ENCODE results near the gene NAGA. TPM values are rescaled to one million over a fixed set of nuclear protein-coding genes. Genes with fewer than 3 reads are reported as not detected.

Gene NAGA
- polyA plus RNA-seq, 2 of the 4 experiments (the other 2 are of a cell fraction) = 6.6 to 8.9 TPM

DNA sequence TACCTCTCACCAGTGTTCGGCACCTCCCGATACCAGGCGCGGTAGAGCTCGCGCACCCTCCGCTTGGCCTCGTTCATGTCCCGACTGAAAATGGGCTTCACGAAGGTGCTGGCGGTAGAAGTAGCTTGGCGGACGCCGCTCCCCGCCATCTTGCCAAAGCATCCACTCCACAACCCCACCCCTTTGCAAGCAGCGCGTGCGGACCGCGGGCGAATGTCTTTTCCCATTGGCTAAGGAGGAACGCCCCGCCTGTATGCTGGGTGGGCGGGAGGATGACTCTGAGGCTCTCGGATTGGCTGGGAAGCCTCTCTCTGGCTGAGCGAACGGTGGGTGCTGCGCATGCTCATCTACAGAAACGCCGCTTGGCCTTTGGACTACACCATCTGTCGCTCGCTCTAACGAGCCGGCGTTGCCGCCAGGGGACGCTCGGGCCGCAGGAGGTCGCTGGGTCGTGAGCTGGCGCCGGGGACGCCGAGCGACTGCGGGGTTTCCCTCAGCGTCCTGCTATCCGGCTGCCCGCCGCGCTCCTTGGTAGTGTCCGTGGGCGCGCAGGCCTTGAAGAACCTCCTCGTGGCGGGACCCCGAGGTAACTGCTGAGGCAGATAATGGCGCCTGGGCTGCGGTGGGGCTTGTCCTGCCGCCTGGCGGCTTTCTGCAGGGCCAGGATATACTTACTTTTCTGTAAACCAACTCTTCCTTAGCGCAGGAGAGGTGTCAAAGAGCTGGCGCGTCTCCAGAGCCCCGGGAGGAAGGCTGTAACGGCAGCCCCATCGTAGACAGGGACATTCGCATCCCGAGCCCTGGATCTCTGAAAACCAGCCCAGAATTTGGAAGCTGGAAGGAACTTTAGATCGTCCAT is 20.2 kb upstream of the NAGA start, which contains the start of gene NDUFA6:
TSS of gene NDUFA6 (minus strand) at position 177 of the 859 bp plus-strand sequence. CDS start at position 149, 28 bp downstream.
- peak; percentile 91 to 98 for DNase-seq (ENCODE audit: low read depth in 1 of 2, low spot score in 1 of 2)
- peak within 1 kb of the TSS; percentile 84 to 89 for H3K27ac ChIP-seq
- 2% methylated on average over 13 of the region's 71 CpGs for WGBS (ENCODE audit: missing lambda C conversion rate)
- TF ChIP-seq KDM5A (IDR thresholded peaks at IDR 0.05) = no peak; the same call in 1 of the 2 replicates
- TF ChIP-seq KDM1A (IDR thresholded peaks at IDR 0.05; ENCODE audit: low read depth) = no peak
- no peak for TF ChIP-seq JUNB (IDR thresholded peaks at IDR 0.05)
- peak; percentile 92 for TF ChIP-seq SMC3 (IDR thresholded peaks at IDR 0.05)
- TF ChIP-seq MAZ (IDR thresholded peaks at IDR 0.05; ENCODE audit: borderline replicate concordance, low read depth, low read length) = no peak
- TF ChIP-seq CHD4 (IDR thresholded peaks at IDR 0.05; ENCODE audit: borderline replicate concordance) = no peak
- TF ChIP-seq EHF (CRISPR knock-in tag; IDR thresholded peaks at IDR 0.05) = no peak
- no peak for TF ChIP-seq MAFK (IDR thresholded peaks at IDR 0.05; ENCODE audit: partially characterized antibody)
- no peak for TF ChIP-seq ESRRA (IDR thresholded peaks at IDR 0.05; ENCODE audit: borderline replicate concordance, low read length)
- TF ChIP-seq POLR2AphosphoS2 (conservative IDR thresholded peaks at IDR 0.05; ENCODE audit: low read length) = no peak
- no peak for TF ChIP-seq BHLHE40 (IDR thresholded peaks at IDR 0.05; ENCODE audit: low read depth, low read length)
- peak; percentile 88 for TF ChIP-seq POLR2A (IDR thresholded peaks at IDR 0.05; ENCODE audit: low read length)
- TF ChIP-seq TFCP2L1 (CRISPR knock-in tag; IDR thresholded peaks at IDR 0.05) = 0 out of 2 replicates have a peak, but pooled peaks have one; percentile 9
- TF ChIP-seq FOSL2 (IDR thresholded peaks at IDR 0.05) = no peak
- no peak for TF ChIP-seq FOSL2 (CRISPR knock-in tag; IDR thresholded peaks at IDR 0.05)
- TF ChIP-seq, protein P1, sequence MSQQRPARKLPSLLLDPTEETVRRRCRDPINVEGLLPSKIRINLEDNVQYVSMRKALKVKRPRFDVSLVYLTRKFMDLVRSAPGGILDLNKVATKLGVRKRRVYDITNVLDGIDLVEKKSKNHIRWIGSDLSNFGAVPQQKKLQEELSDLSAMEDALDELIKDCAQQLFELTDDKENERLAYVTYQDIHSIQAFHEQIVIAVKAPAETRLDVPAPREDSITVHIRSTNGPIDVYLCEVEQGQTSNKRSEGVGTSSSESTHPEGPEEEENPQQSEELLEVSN (IDR thresholded peaks at IDR 0.05; ENCODE audit: borderline replicate concordance, low read depth) = peak; percentile 70; the same call in 1 of the 2 replicates
- TF ChIP-seq JUN (IDR thresholded peaks at IDR 0.05) = no peak; a peak in 1 of 5 replicates
- TF ChIP-seq, protein P2, sequence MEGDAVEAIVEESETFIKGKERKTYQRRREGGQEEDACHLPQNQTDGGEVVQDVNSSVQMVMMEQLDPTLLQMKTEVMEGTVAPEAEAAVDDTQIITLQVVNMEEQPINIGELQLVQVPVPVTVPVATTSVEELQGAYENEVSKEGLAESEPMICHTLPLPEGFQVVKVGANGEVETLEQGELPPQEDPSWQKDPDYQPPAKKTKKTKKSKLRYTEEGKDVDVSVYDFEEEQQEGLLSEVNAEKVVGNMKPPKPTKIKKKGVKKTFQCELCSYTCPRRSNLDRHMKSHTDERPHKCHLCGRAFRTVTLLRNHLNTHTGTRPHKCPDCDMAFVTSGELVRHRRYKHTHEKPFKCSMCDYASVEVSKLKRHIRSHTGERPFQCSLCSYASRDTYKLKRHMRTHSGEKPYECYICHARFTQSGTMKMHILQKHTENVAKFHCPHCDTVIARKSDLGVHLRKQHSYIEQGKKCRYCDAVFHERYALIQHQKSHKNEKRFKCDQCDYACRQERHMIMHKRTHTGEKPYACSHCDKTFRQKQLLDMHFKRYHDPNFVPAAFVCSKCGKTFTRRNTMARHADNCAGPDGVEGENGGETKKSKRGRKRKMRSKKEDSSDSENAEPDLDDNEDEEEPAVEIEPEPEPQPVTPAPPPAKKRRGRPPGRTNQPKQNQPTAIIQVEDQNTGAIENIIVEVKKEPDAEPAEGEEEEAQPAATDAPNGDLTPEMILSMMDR (IDR thresholded peaks at IDR 0.05) = peak; percentile 87
- peak; percentile 65 to 84 for TF ChIP-seq RAD21 (conservative IDR thresholded peaks at IDR 0.05 in 1 of 2, IDR thresholded peaks at IDR 0.05 in 1 of 2)
- no peak for TF ChIP-seq FOSB (CRISPR knock-in tag; IDR thresholded peaks at IDR 0.05)
- TF ChIP-seq, protein P3, sequence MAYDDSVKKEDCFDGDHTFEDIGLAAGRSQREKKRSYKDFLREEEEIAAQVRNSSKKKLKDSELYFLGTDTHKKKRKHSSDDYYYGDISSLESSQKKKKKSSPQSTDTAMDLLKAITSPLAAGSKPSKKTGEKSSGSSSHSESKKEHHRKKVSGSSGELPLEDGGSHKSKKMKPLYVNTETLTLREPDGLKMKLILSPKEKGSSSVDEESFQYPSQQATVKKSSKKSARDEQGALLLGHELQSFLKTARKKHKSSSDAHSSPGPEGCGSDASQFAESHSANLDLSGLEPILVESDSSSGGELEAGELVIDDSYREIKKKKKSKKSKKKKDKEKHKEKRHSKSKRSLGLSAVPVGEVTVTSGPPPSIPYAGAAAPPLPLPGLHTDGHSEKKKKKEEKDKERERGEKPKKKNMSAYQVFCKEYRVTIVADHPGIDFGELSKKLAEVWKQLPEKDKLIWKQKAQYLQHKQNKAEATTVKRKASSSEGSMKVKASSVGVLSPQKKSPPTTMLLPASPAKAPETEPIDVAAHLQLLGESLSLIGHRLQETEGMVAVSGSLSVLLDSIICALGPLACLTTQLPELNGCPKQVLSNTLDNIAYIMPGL (CRISPR knock-in tag; IDR thresholded peaks at IDR 0.05; ENCODE audit: borderline replicate concordance) = 0 out of 2 replicates have a peak, but pooled peaks have one; percentile 43
- peak; percentile 89 for TF ChIP-seq PHF8 (IDR thresholded peaks at IDR 0.05; ENCODE audit: borderline replicate concordance, low read depth)
- TF ChIP-seq, protein P4, sequence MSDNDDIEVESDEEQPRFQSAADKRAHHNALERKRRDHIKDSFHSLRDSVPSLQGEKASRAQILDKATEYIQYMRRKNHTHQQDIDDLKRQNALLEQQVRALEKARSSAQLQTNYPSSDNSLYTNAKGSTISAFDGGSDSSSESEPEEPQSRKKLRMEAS (IDR thresholded peaks at IDR 0.05) = peak; percentile 56
- peaks cover 7% of the 10 kb centered on the region; the same call in 1 of the 3 replicates for H3K9me3 ChIP-seq
- FAIRE-seq = peak; percentile 81
- CTCF ChIA-PET = interaction anchor here (0.7 to 2.9 kb wide), 35 partner anchors 11 to 459 kb away, joined by 3 to 32 read pairs (median 3); partner anchors contain the start of gene SMDT1
- POLR2A ChIA-PET = interaction anchor here (0.9 to 2.4 kb wide), 5 partner anchors 11 to 347 kb away, joined by 3 to 18 read pairs (median 3); partner anchors contain the start of genes SMDT1 and WBP2NL
- peak; percentile 96 to 98 for ATAC-seq
- peak within 1 kb of the TSS; percentile 97 for H3K4me2 ChIP-seq
- H3K4me1 ChIP-seq = peaks cover 4% of the 10 kb centered on the region; the same call in 1 of the 3 replicates
- H3K4me3 ChIP-seq = peak within 1 kb of the TSS; percentile 70

All from A549 (cell line).